BLaER1 treated with 17β-estradiol and CSF1 and Interleukin-3, amounts not matched to agents 10 nM and 100 nM (cell line): Measurements from ENCODE around the gene DRG1.
"Not testable (repeated sequence)": the region's sequence is repeated elsewhere in the genome, so short reads cannot be mapped to it uniquely, and the experiment has no call there.

Experiments
- H3K27ac ChIP-seq, 11 experiments: shearing (Covaris generic); formaldehyde crosslinking; 2 replicates each; pipeline ENCODE4 v1.8.1; 2022
- H3K27me3 ChIP-seq, 11 experiments: shearing (Covaris generic); formaldehyde crosslinking; 2 replicates each; pipeline ENCODE4 v1.8.1; 2022
- H3K36me3 ChIP-seq, 11 experiments: shearing (Covaris generic); formaldehyde crosslinking; 2 replicates each; pipeline ENCODE4 v1.8.1; 2022
- H3K4me1 ChIP-seq, 10 experiments: shearing (Covaris generic); formaldehyde crosslinking; 2 replicates each; pipeline ENCODE4 v1.8.1; 2022
- H3K4me2 ChIP-seq, 11 experiments: shearing (Covaris generic); formaldehyde crosslinking; 2 replicates each; pipeline ENCODE4 v1.8.1; 2022
- H3K4me3 ChIP-seq, 10 experiments: shearing (Covaris generic); formaldehyde crosslinking; 2 replicates each; pipeline ENCODE4 v1.8.1; 2022
- H3K9ac ChIP-seq, 11 experiments: shearing (Covaris generic); formaldehyde crosslinking; 2 replicates each; pipeline ENCODE4 v1.8.1; 2022
- H3K9me3 ChIP-seq, 11 experiments: shearing (Covaris generic); formaldehyde crosslinking; replicated peaks in 1 of 11; 2 replicates each; pipeline ENCODE4 v1.8.1; 2022
- H4K20me1 ChIP-seq, 11 experiments: shearing (Covaris generic); formaldehyde crosslinking; 2 replicates each; pipeline ENCODE4 v1.8.1; 2022
- Cebpa-rat ChIP-seq, 11 experiments: shearing (Covaris generic); IDR thresholded peaks; 2 replicates each; pipeline ENCODE4 v1.8.1; 2022

The DRG1 gene

DNA sequence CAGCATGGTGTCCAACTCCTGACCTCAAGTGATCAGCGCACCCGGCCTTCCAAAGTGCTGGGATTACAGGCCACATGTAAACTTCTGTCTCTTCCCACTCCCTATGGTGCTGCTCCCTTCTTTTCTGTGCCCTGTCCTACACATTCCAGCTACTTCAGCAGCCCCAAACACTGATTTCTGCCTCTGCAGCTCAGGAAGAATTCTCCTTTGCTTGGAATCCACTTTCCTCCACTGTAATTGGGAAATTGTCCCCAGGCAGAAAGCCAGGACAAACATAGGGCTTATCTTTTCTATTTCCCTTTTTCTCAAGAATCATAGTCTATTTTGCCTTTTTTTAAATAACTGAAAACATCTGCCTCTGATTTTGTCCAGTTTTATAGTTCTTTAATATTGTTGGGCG, 21.3 kb upstream of the DRG1 start:
- Histone ChIP-seq H3K4me1 (peaks cover 0 to 9% (median 0%) of the 10 kb centered on the region in 10 experiments; a peak in 4 of 20 replicates), H3K36me3 (no peaks in the 10 kb centered on the region), H3K27me3 (no peaks in the 10 kb centered on the region), H3K4me3 (no peak overlapping the region), H3K9me3 (no peaks in the 10 kb centered on the region), H3K27ac (no peak overlapping the region), H4K20me1 (no peaks in the 10 kb centered on the region), H3K9ac (no peak overlapping the region), H3K4me2 (peak overlapping the region in 2 of 11 experiments; percentile 24; a peak in 2 of 22 replicates)
- TF ChIP-seq Cebpa-rat (IDR thresholded peaks at IDR 0.05), result no peak

DNA sequence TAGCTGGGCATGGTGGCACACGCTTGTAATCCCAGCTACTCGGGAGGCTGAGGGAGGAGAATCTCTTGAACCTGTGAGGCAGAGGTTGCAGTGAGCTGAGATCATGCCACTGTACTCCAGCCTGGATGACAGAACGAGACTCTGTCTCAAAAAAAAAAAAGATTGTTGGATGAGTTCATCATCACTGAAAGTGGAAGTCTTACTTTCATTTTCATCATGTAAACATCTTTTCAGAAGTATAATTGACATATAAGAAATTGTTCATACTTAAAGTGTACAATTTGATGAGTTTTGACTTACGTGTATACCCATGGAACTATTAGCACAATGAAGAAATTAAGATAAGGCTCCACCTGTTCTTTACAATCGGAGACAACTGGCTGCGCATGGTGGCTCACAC, 20.8 kb upstream of the DRG1 start:
- H3K4me1 ChIP-seq, H3K9ac ChIP-seq, H4K20me1 ChIP-seq, H3K9me3 ChIP-seq, H3K27me3 ChIP-seq, H3K36me3 ChIP-seq, H3K4me3 ChIP-seq, H3K27ac ChIP-seq: not testable (repeated sequence)
- peak overlapping the region in 2 of 11 experiments; percentile 24; a peak in 2 of 22 replicates for H3K4me2 ChIP-seq

GRCh38 chr22:31393893-31394292, 5.5 kb upstream of the DRG1 start:
- Histone ChIP-seq H3K27ac (no peak overlapping the region), H4K20me1 (no peaks in the 10 kb centered on the region), H3K36me3 (no peaks in the 10 kb centered on the region), H3K4me3 (no peak overlapping the region), H3K27me3 (no peaks in the 10 kb centered on the region), H3K4me1 (peaks cover 8 to 12% (median 9%) of the 10 kb centered on the region in 10 experiments; a peak in 19 of 20 replicates), H3K9ac (no peak overlapping the region), H3K9me3 (peaks cover 8 to 13% (median 11%) of the 10 kb centered on the region in 11 experiments; a peak in 16 of 22 replicates), H3K4me2 (no peak overlapping the region)
- no peak for TF ChIP-seq Cebpa-rat (IDR thresholded peaks at IDR 0.05)

DNA sequence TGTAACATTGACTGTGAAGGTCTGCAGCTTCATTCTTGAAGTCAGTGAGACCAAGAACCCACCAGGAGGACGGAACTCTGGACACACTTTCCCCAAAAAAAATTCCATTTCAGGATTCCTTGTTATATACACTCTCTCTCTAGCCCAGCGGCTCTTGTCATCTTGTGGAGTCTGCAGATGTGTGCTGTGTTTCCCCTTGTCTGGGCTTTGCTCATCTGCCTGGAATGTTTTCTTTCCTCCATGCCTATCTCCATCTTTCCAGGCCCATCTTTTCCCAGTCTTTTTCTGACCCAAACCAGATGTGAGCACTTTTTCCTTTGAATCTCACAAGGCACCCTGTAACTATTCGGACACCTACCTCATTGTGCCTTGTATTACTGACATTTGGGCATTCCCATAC, 5.1 kb upstream of the DRG1 start:
- Histone ChIP-seq H3K4me2 (no peak overlapping the region), H4K20me1 (no peaks in the 10 kb centered on the region), H3K9me3 (peaks cover 8 to 13% (median 11%) of the 10 kb centered on the region in 11 experiments; a peak in 16 of 22 replicates), H3K36me3 (no peaks in the 10 kb centered on the region), H3K4me1 (peaks cover 9 to 14% (median 11%) of the 10 kb centered on the region in 10 experiments; a peak in 19 of 20 replicates), H3K4me3 (no peak overlapping the region), H3K9ac (no peak overlapping the region), H3K27ac (no peak overlapping the region), H3K27me3 (no peaks in the 10 kb centered on the region)
- TF ChIP-seq Cebpa-rat (IDR thresholded peaks at IDR 0.05), result no peak

GRCh38 chr22:31398231-31398630, 1.2 kb upstream of the DRG1 start:
- Histone ChIP-seq H4K20me1 (peaks cover 0 to 33% (median 25%) of the 10 kb centered on the region in 11 experiments; a peak in 16 of 22 replicates), H3K36me3 (peaks cover 24 to 29% (median 27%) of the 10 kb centered on the region in 11 experiments), H3K27ac (peak overlapping the region in 8 of 11 experiments; percentile 4 to 94 (median 90); a peak in 8 of 22 replicates), H3K4me2 (peak overlapping the region; percentile 81 to 98 (median 90); a peak in 19 of 22 replicates), H3K4me1 (peaks cover 22 to 31% (median 25%) of the 10 kb centered on the region in 10 experiments), H3K9me3 (peaks cover 8 to 13% (median 11%) of the 10 kb centered on the region in 11 experiments; a peak in 16 of 22 replicates), H3K27me3 (no peaks in the 10 kb centered on the region), H3K4me3 (no peak overlapping the region; a peak in 1 of 20 replicates), H3K9ac (peak overlapping the region in 9 of 11 experiments; percentile 7 to 98 (median 95); a peak in 12 of 22 replicates)
- TF ChIP-seq Cebpa-rat (IDR thresholded peaks at IDR 0.05), result no peak

GRCh38 chr22:31400023-31400397, 606 bp downstream of the DRG1 start:
- Histone ChIP-seq H3K36me3 (peaks cover 41 to 47% (median 44%) of the 10 kb centered on the region in 11 experiments), H3K4me3 (peak overlapping the region; percentile 78 to 92 (median 90))
- TF ChIP-seq Cebpa-rat (IDR thresholded peaks at IDR 0.05), result no peak

DNA sequence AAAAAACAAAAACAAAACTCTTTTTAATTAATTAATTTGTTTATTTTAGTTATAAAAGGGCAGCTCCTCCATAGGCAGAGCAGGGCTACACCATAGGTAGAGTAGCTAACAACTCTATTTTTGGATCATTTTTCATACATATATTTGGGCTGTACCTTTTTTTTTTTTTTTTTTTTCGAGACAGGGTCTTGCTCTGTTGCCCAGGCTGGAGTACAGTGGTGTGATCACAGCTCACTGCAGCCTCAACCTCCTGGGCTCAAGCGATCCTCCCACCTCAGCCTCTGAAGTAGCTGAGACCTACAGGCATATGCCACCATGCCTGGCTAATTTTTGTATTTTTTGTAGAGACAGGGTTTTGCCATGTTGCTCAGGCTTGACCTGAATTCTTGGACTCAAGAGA, 2.9 kb downstream of the DRG1 start:
- H3K36me3 ChIP-seq, result peaks cover 64 to 70% (median 68%) of the 10 kb centered on the region in 11 experiments
- not testable (repeated sequence) for H3K4me3 ChIP-seq, H3K9me3 ChIP-seq, H3K27me3 ChIP-seq, H3K27ac ChIP-seq, H3K4me2 ChIP-seq
- peaks cover 22 to 31% (median 25%) of the 10 kb centered on the region in 10 experiments for H3K4me1 ChIP-seq
- H3K9ac ChIP-seq, result peak overlapping the region in 1 of 11 experiments; percentile 38; a peak in 1 of 22 replicates
- H4K20me1 ChIP-seq, result peaks cover 12 to 74% (median 58%) of the 10 kb centered on the region in 11 experiments; a peak in 19 of 22 replicates

More at GRCh38 chr22:31400023-31400397, 606 bp downstream of the DRG1 start:
- peaks cover 22 to 31% (median 25%) of the 10 kb centered on the region in 10 experiments for H3K4me1 ChIP-seq
- H3K9ac ChIP-seq, result peak overlapping the region; percentile 91 to 98 (median 96)
- peak overlapping the region; percentile 86 to 95 (median 92) for H3K27ac ChIP-seq
- H3K27me3 ChIP-seq, result no peaks in the 10 kb centered on the region
- no peaks in the 10 kb centered on the region for H3K9me3 ChIP-seq
- H3K4me2 ChIP-seq, result peak overlapping the region; percentile 87 to 98 (median 96)
- peaks cover 0 to 51% (median 38%) of the 10 kb centered on the region in 11 experiments; a peak in 16 of 22 replicates for H4K20me1 ChIP-seq

DNA sequence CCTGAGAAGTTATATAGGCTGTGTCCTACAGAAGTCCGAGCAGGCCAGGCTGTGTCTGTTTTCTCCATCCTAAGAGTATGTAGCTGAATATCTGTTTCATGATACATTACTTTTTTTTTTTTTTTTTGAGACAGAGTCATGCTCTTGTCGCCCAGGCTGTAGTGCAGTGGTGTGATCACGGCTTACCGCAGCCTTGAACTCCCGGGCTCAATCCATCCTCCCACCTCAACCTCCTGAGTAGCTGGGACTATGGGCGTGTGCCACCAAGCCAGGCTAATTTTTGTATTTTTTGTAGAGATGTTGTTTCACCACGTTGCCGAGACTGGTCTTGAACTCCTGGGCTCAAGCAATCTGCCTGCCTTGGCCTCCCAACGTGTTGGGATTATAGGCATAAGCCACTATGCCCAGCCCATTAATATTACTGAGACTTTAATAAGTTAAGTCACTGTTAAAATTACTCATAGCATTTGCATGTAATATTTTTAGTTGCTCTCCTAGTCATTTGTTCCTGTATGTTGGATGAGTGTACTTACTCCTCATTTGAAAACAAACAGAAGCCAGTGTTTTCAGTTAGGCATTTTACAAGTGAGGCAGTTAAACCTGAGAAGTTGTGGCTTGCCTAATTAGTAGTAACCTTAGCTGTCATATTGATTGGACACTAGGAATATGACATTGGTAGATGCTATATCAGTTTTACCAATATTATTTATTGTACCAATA, 26.1 kb downstream of the DRG1 start:
- Histone ChIP-seq H3K27ac (no peak overlapping the region), H3K27me3 (no peaks in the 10 kb centered on the region), H3K4me1 (no peaks in the 10 kb centered on the region), H3K4me2 (no peak overlapping the region), H3K9ac (no peak overlapping the region), H4K20me1 (peaks cover 7 to 81% (median 38%) of the 10 kb centered on the region in 11 experiments), H3K9me3 (no peaks in the 10 kb centered on the region), H3K4me3 (no peak overlapping the region), H3K36me3 (peaks cover 100% of the 10 kb centered on the region in 11 experiments)
- TF ChIP-seq Cebpa-rat (IDR thresholded peaks at IDR 0.05), result no peak

DNA sequence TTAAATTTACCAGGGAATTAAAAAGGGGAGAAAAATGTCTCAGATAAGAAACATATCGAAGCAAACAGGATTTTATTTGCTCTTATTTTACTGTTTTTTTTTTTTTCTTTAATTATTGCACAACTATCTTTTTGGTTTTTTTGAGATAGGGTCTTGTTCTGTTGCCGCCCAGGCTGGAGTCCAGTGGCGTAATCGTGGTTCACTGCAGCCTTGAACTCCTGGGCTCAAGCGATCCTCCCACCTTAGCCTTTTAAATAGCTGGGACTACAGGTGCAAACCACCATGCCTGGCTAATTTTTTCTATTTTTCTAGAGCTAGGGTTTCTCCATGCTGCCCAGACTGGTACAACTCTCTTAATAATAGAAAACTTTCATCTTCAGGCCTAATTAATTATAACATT, 32.5 kb downstream of the DRG1 start:
- TF ChIP-seq Cebpa-rat (IDR thresholded peaks at IDR 0.05), result peak in 1 of 11 experiments; percentile 38; a peak in 2 of 22 replicates
- H4K20me1 ChIP-seq, result peaks cover 7 to 95% (median 53%) of the 10 kb centered on the region in 11 experiments; a peak in 19 of 22 replicates
- H3K4me1 ChIP-seq, result peaks cover 0 to 13% (median 0%) of the 10 kb centered on the region in 10 experiments; a peak in 5 of 20 replicates
- H3K9ac ChIP-seq, result no peak overlapping the region
- no peak overlapping the region for H3K4me2 ChIP-seq
- no peak overlapping the region for H3K4me3 ChIP-seq
- H3K36me3 ChIP-seq, result peaks cover 97 to 100% (median 100%) of the 10 kb centered on the region in 11 experiments
- H3K27ac ChIP-seq, result no peak overlapping the region
- H3K9me3 ChIP-seq, result no peaks in the 10 kb centered on the region
- no peaks in the 10 kb centered on the region for H3K27me3 ChIP-seq
